B cell (primary cell): ENCODE data around the gene IFI35. TPM values are rescaled to one million over a fixed set of nuclear protein-coding genes. Genes with fewer than 3 reads are reported as not detected.

ENCODE experiments used
- ATAC-seq: fragments of 200-7000 bp; cut with Tn5 transposase; one replicate; pipeline ENCODE4 v1.10.0; 2021; ENCODE audit warnings: low read depth, mild to moderate bottlenecking, moderate number of reproducible peaks, moderate library complexity
- CTCF ChIA-PET: fragments of 350-600 bp; sonication (Branson Sonifier 250); formaldehyde crosslinking; loops from one replicate; lab custom pipeline; 2021; ENCODE audit warnings: antibody characterized with exemption, inconsistent platforms; lab: Charles Lee
- POLR2A ChIA-PET: fragments of 350-600 bp; sonication (Branson Sonifier 250); formaldehyde crosslinking; loops from one replicate; lab custom pipeline; 2021; ENCODE audit warnings: antibody characterized with exemption; lab: Charles Lee
- DNase-seq: peaks from one replicate; pipeline ENCODE4 v3.0.0; 2013
- H2AFZ ChIP-seq: 2 replicates; pipeline ENCODE4 v1.6.1; 2012; ENCODE audit warnings: mild to moderate bottlenecking, low read depth, low read length; ENCODE audit not compliant: insufficient read depth, poor library complexity, severe bottlenecking
- H3K27ac ChIP-seq, 2 donors: 1 replicate in 1 of 2; 2 replicates in 1 of 2; pipeline ENCODE4 v1.5.1; 2012 to 2013; ENCODE audit warnings: low read length in 2 of 2, mild to moderate bottlenecking in 2 of 2, moderate library complexity in 1 of 2
- H3K27me3 ChIP-seq, 4 experiments: fragments of 200-600 bp in 1 of 4; sonication (generic) in 1 of 4; replicated peaks in 1 of 4; 1 replicate in 2 of 4; 2 replicates in 2 of 4; pipeline versions ENCODE4 v1.6.1 to v1.7.0; 2013 to 2016; ENCODE audit warnings: low read length in 3 of 4, mild to moderate bottlenecking in 2 of 4, mixed read lengths in 1 of 4, moderate library complexity in 1 of 4; ENCODE audit not compliant: insufficient read depth in 4 of 4, control insufficient read depth in 3 of 4; ENCODE audit errors: control extremely low read depth in 1 of 4
- H3K36me3 ChIP-seq, 2 experiments: replicated peaks in 1 of 2; 1 replicate in 1 of 2; 2 replicates in 1 of 2; pipeline versions ENCODE4 v1.6.1 to v1.7.1; 2013; ENCODE audit warnings: low read length in 1 of 2; ENCODE audit not compliant: insufficient read depth in 2 of 2, control insufficient read depth in 1 of 2; ENCODE audit errors: control extremely low read depth in 1 of 2, extremely low read depth in 1 of 2
- H3K4me1 ChIP-seq, 2 donors: fragments of 200-600 bp in 1 of 2; sonication (generic) in 1 of 2; 1 replicate in 1 of 2; 2 replicates in 1 of 2; pipeline versions ENCODE4 v1.5.1 to v1.6.1; 2013 to 2017; ENCODE audit warnings: low read length in 2 of 2; ENCODE audit not compliant: control insufficient read depth in 2 of 2, insufficient read depth in 2 of 2
- H3K4me2 ChIP-seq: replicated peaks from 2 replicates; pipeline ENCODE3; 2012; ENCODE audit warnings: mild to moderate bottlenecking, low read depth, low read length; ENCODE audit not compliant: poor library complexity, severe bottlenecking
- H3K4me3 ChIP-seq, 5 experiments: fragments of 200-600 bp in 1 of 5; sonication (generic) in 1 of 5; 1 replicate in 3 of 5; 2 replicates in 2 of 5; pipeline versions ENCODE4 v1.5.1 to v1.7.0; 2011 to 2016; ENCODE audit warnings: low read length in 4 of 5, mild to moderate bottlenecking in 4 of 5, low read depth in 2 of 5, control low read depth in 1 of 5, moderate library complexity in 1 of 5; ENCODE audit not compliant: insufficient read depth in 1 of 5; ENCODE audit errors: control extremely low read depth in 1 of 5, extremely low read depth in 1 of 5
- H3K79me2 ChIP-seq: fragments of 200-600 bp; sonication (generic); one replicate; pipeline ENCODE4 v1.6.0; 2016; ENCODE audit warnings: low read length; ENCODE audit not compliant: control insufficient read depth, insufficient read depth
- H3K9ac ChIP-seq: fragments of 200-600 bp; sonication (generic); 2 replicates; pipeline ENCODE4 v1.6.1; 2017; ENCODE audit warnings: mild to moderate bottlenecking, low read length, moderate library complexity
- H3K9me3 ChIP-seq, 3 donors: one replicate each; pipeline versions ENCODE4 v1.6.1 to v1.7.1; 2013; ENCODE audit warnings: low read length in 2 of 3; ENCODE audit not compliant: control insufficient read depth in 2 of 3, insufficient read depth in 1 of 3; ENCODE audit errors: control extremely low read depth in 1 of 3
- H4K20me1 ChIP-seq: 2 replicates; pipeline ENCODE4 v1.6.0; 2012; ENCODE audit warnings: mild to moderate bottlenecking, low read length; ENCODE audit not compliant: insufficient read depth, control insufficient read depth, poor library complexity, severe bottlenecking
- H3K27ac Mint-ChIP-seq: one replicate; pipeline ENCODE4 v1.8.0; 2021; ENCODE audit warnings: mixed read lengths
- H3K27me3 Mint-ChIP-seq: one replicate; pipeline ENCODE4 v1.8.0; 2021; ENCODE audit warnings: mixed read lengths
- H3K4me1 Mint-ChIP-seq: one replicate; pipeline ENCODE4 v1.8.0; 2021; ENCODE audit warnings: mixed read lengths
- H3K4me3 Mint-ChIP-seq: one replicate; pipeline ENCODE4 v1.8.0; 2021; ENCODE audit warnings: mixed read lengths
- H3K9me3 Mint-ChIP-seq: one replicate; pipeline ENCODE4 v1.8.0; 2022; ENCODE audit warnings: mixed read lengths; ENCODE audit not compliant: insufficient read depth
- EZH2 ChIP-seq: IDR thresholded peaks from 2 replicates; pipeline ENCODE4 v1.6.1; 2012; ENCODE audit warnings: borderline replicate concordance, low read depth, mild to moderate bottlenecking, moderate library complexity, low read length; ENCODE audit not compliant: insufficient read depth, poor library complexity, severe bottlenecking
- WGBS: methylation state at CpG from one replicate; pipeline ENCODE4 v1.1.5; 2013; ENCODE audit warnings: missing lambda C conversion rate; ENCODE audit not compliant: insufficient coverage; 5-methylcytosine and 5-hydroxymethylcytosine counted together
- intact Hi-C: fragments of 100-400 bp; cut with micrococcal nuclease; formaldehyde crosslinking; loops from one replicate; pipeline ENCODE4 v1.10.0; 2022
- polyA plus RNA-seq: library from polyadenylated mRNA; depleted of rRNA; stranded (reverse); fragments of >200 nt; gene quantifications from 2 replicates; pipeline ENCODE4 v1.2.3, GENCODE V29; 2012
- total RNA-seq, 2 donors: library from RNA; stranded (reverse); fragments of 120-200 nt in 1 of 2; gene quantifications; 1 replicate in 1 of 2; 2 replicates in 1 of 2; pipeline versions ENCODE4 v1.2.3 to v1.2.4, GENCODE V29; 2013 to 2022
- TF ChIP-seq, protein P1 (sequence below): fragments of 200-600 bp; IDR thresholded peaks from one replicate; pipeline ENCODE4 v1.8.0; 2022; ENCODE audit warnings: antibody characterized with exemption, mild to moderate bottlenecking

Gene IFI35
- total and polyA plus RNA-seq, 2 donors (not counting 1 experiment from before 2014, with no cell fraction given): 37.2 to 42.2 TPM

DNA sequence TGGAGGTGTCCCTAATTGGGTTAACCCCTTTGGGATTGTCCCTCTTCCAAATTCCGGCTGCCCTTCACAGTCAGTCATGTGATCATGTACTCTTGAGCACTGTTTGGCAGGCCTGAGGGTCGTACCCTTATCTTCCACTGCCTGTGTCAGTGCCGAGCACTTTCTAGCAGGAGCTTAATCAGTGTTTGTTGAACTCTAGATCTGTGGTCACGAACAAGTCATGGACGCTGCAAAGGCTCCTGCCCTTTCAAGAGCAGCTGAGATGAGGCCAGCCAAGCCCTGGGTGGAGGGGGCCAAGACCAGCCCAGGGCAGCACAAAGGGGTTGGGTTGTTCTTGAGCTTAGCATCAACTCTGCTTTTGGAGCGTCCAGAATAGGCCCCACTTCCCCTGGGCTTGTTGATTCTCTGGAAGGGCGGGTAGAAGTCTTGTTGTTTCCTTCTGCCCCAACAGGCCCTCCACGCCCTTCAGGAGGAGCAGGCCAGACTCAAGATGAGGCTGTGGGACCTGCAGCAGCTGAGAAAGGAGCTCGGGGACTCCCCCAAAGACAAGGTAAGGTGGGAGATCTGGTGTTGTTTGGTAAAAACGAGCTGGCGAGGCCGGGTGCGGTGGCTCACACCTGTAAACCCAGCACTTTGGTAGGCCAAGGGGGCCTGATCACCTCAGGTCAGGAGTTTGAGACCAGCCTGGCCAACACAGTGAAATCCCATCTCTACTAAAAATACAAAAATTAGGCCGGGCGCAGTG is 5.3 kb downstream of the IFI35 start:
- Histone ChIP-seq H3K27me3 (no peaks in the 10 kb centered on the region), H3K4me2 (no peak overlapping the region), H3K9ac (no peak overlapping the region), H3K27ac (no peak overlapping the region), H3K4me3 (no peak overlapping the region), H3K36me3 (peaks cover 0 to 26% of the 10 kb centered on the region in 2 experiments), H3K79me2 (peaks cover 34% of the 10 kb centered on the region), H4K20me1 (no peaks in the 10 kb centered on the region), H2AFZ (no peak overlapping the region), H3K4me1 (peaks cover 3 to 7% of the 10 kb centered on the region in 2 donors), H3K9me3 (no peaks in the 10 kb centered on the region)
- DNase-seq: no peak
- WGBS: 100% methylated on average over 11 of the region's 15 CpGs
- Mint-ChIP-seq H3K27me3 (no peaks in the 10 kb centered on the region), H3K27ac (no peak overlapping the region), H3K4me3 (no peak overlapping the region), H3K9me3 (no peaks in the 10 kb centered on the region), H3K4me1 (peaks cover 9% of the 10 kb centered on the region)
- ChIA-PET CTCF (interaction anchor here (0.8 to 1.3 kb wide), 3 partner anchors 10 to 327 kb away, joined by 3 read pairs; no protein-coding TSS in a partner anchor), POLR2A (no interaction called here)
- intact Hi-C loops: no loop called here
- TF ChIP-seq, protein P1, sequence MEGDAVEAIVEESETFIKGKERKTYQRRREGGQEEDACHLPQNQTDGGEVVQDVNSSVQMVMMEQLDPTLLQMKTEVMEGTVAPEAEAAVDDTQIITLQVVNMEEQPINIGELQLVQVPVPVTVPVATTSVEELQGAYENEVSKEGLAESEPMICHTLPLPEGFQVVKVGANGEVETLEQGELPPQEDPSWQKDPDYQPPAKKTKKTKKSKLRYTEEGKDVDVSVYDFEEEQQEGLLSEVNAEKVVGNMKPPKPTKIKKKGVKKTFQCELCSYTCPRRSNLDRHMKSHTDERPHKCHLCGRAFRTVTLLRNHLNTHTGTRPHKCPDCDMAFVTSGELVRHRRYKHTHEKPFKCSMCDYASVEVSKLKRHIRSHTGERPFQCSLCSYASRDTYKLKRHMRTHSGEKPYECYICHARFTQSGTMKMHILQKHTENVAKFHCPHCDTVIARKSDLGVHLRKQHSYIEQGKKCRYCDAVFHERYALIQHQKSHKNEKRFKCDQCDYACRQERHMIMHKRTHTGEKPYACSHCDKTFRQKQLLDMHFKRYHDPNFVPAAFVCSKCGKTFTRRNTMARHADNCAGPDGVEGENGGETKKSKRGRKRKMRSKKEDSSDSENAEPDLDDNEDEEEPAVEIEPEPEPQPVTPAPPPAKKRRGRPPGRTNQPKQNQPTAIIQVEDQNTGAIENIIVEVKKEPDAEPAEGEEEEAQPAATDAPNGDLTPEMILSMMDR: no peak
- no peak for TF ChIP-seq EZH2
- no peak for ATAC-seq

DNA sequence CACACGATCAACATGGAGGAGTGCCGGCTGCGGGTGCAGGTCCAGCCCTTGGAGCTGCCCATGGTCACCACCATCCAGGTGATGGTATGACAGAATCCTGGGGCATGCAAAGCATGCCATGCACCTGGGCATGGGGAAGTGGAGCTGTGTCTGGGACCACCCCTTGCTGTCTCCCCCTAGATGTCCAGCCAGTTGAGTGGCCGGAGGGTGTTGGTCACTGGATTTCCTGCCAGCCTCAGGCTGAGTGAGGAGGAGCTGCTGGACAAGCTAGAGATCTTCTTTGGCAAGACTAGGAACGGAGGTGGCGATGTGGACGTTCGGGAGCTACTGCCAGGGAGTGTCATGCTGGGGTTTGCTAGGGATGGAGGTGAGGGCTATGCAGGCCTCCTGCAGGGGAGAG is 6.7 kb downstream of the IFI35 start:
- no peak overlapping the region for H3K9ac ChIP-seq
- TF ChIP-seq, protein P1: no peak
- TF ChIP-seq EZH2: no peak
- no peaks in the 10 kb centered on the region for H3K4me1 ChIP-seq
- 100% methylated on average over 8 of the region's 8 CpGs for WGBS
- Mint-ChIP-seq H3K4me3 (no peak overlapping the region), H3K4me1 (peaks cover 5% of the 10 kb centered on the region), H3K27me3 (no peaks in the 10 kb centered on the region), H3K9me3 (no peaks in the 10 kb centered on the region), H3K27ac (peak overlapping the region; percentile 20)
- no peak overlapping the region for H2AFZ ChIP-seq
- H3K4me3 ChIP-seq: no peak overlapping the region
- H4K20me1 ChIP-seq: no peaks in the 10 kb centered on the region
- H3K9me3 ChIP-seq: no peaks in the 10 kb centered on the region
- DNase-seq (peak; percentile 6), ATAC-seq (no peak)
- ChIA-PET CTCF (interaction anchor here (1.1 kb wide), 1 partner anchor 15 kb away, joined by 3 read pairs; no protein-coding TSS in a partner anchor), POLR2A (no interaction called here)
- no peak overlapping the region for H3K27ac ChIP-seq
- H3K36me3 ChIP-seq: peaks cover 0 to 26% of the 10 kb centered on the region in 2 experiments
- peaks cover 21% of the 10 kb centered on the region for H3K79me2 ChIP-seq
- H3K4me2 ChIP-seq: no peak overlapping the region
- H3K27me3 ChIP-seq: no peaks in the 10 kb centered on the region
- intact Hi-C loops: no loop called here
